ENCODE data around the gene CAMK2A. TPM values are rescaled to one million over a fixed set of nuclear protein-coding genes. Genes with fewer than 3 reads are reported as not detected.

Gene CAMK2A
- total RNA-seq, 1 experiment from 2014 or later, result 0.33 TPM

DNA sequence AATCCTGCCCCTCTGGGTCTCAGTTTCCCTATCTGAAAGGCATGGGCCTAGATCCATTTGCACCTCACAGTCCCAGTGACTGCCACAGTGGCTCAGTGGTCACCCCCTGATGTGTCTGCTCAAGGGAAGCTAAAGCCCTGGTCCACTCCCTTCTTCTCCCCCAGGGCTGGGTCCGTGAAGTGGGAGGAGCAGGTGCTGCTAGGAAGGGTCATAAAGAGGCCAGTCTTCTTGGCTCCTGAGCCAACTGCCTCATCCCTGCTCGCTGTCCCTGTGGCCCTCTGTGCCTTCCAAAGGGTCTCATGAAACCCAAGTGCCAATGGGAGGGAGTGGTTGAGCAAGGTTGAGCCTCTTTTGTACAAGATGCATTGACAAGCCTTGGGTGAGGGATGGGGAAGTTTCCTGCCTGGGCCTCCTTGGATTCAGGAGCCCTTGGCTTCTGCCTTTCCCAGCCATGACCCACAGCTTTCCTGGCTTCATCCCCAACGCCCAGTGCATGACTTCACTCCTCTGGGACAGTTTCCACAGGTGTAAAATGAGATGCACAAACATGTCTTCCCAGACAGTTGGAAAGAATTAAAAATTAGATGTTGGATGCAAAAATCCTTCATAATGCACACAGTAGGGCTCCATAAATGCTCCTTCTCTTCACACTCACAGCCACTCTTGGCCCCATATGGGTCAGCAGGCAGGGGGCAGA is 101.3 kb downstream of the CAMK2A start:
- no peaks in the 10 kb centered on the region for H3K79me1 ChIP-seq (ENCODE audit: insufficient read depth, low read depth, low read length, poor library complexity, severe bottlenecking)
- H3K36me3 Mint-ChIP-seq (ENCODE audit: insufficient read depth in 1 of 3, low read depth in 3 of 3), result no peaks in the 10 kb centered on the region
- H3K27ac ChIP-seq (ENCODE audit: insufficient read length, low read depth, low read length), result no peak overlapping the region
- no peak overlapping the region for H3K23ac ChIP-seq (ENCODE audit: insufficient read length, low read depth, low read length)
- no peak overlapping the region for H2BK120ac ChIP-seq (ENCODE audit: low read depth, low read length, poor library complexity, severe bottlenecking)
- no peak overlapping the region for H3K27ac Mint-ChIP-seq
- peaks cover 9% of the 10 kb centered on the region for H3K23me2 ChIP-seq (ENCODE audit: insufficient read length, low read depth, low read length, poor library complexity, severe bottlenecking)
- H2BK5ac ChIP-seq (ENCODE audit: insufficient read length, low read length), result no peak overlapping the region
- TF ChIP-seq, protein P1, sequence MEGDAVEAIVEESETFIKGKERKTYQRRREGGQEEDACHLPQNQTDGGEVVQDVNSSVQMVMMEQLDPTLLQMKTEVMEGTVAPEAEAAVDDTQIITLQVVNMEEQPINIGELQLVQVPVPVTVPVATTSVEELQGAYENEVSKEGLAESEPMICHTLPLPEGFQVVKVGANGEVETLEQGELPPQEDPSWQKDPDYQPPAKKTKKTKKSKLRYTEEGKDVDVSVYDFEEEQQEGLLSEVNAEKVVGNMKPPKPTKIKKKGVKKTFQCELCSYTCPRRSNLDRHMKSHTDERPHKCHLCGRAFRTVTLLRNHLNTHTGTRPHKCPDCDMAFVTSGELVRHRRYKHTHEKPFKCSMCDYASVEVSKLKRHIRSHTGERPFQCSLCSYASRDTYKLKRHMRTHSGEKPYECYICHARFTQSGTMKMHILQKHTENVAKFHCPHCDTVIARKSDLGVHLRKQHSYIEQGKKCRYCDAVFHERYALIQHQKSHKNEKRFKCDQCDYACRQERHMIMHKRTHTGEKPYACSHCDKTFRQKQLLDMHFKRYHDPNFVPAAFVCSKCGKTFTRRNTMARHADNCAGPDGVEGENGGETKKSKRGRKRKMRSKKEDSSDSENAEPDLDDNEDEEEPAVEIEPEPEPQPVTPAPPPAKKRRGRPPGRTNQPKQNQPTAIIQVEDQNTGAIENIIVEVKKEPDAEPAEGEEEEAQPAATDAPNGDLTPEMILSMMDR (conservative IDR thresholded peaks at IDR 0.05), result no peak
- no peak overlapping the region for H4K8ac ChIP-seq (replicated peaks; ENCODE audit: insufficient read length, low read depth, low read length)
- peaks cover 5% of the 10 kb centered on the region; the same call in 1 of the 2 replicates for H3K4me1 ChIP-seq (ENCODE audit: insufficient read depth, low read length)
- no peak overlapping the region for H3K56ac ChIP-seq (ENCODE audit: insufficient read length, low read depth, low read length)
- H3K4me1 Mint-ChIP-seq, result peaks cover 24 to 36% of the 10 kb centered on the region in 2 experiments
- no peaks in the 10 kb centered on the region for H3K79me2 ChIP-seq (ENCODE audit: insufficient read depth, low read length)
- no peaks in the 10 kb centered on the region for H3K9me3 Mint-ChIP-seq
- DNase-seq, result no peak
- no peaks in the 10 kb centered on the region for H4K20me1 ChIP-seq (ENCODE audit: control insufficient read depth, insufficient read depth, insufficient read length)
- no peak overlapping the region for H3K9ac ChIP-seq (ENCODE audit: extremely low read depth, insufficient read length, low read length)
- H3K18ac ChIP-seq (ENCODE audit: insufficient read length, low read depth, low read length), result no peak overlapping the region
- no peak overlapping the region for H2BK12ac ChIP-seq (ENCODE audit: insufficient read length, low read depth, low read length)
- peaks cover 39% of the 10 kb centered on the region for H3K27me3 ChIP-seq (ENCODE audit: insufficient read depth, low read length)
- H4K5ac ChIP-seq (ENCODE audit: insufficient read length, low read depth, low read length), result no peak overlapping the region
- H3K27me3 Mint-ChIP-seq (ENCODE audit: low read depth), result peaks cover 97% of the 10 kb centered on the region
- H3K4me3 Mint-ChIP-seq, result no peak overlapping the region
- H3K4me2 ChIP-seq (ENCODE audit: insufficient read depth, insufficient read length, low read length), result no peak overlapping the region
- H2AK5ac ChIP-seq (ENCODE audit: insufficient read length, low read length), result no peak overlapping the region
- H2BK20ac ChIP-seq (ENCODE audit: low read depth, low read length, poor library complexity, severe bottlenecking), result no peak overlapping the region
- no CpG with 5 or more reads among the region's 3 CpGs for WGBS (ENCODE audit: extremely low coverage, insufficient read length, low lambda C conversion rate)
- H3T11ph ChIP-seq (ENCODE audit: low read length), result no peak overlapping the region
- H3K14ac ChIP-seq (ENCODE audit: insufficient read depth, low read length), result no peak overlapping the region
- no peak overlapping the region for H2BK15ac ChIP-seq (ENCODE audit: low read depth, low read length)
- no peak overlapping the region for H4K91ac ChIP-seq (ENCODE audit: insufficient read length, low read depth, low read length)
- H3K4ac ChIP-seq (ENCODE audit: low read depth, low read length), result no peak overlapping the region
- H2AFZ ChIP-seq (ENCODE audit: low read length), result no peak overlapping the region
- H3K9me3 ChIP-seq (ENCODE audit: control insufficient read depth, low read depth, low read length), result no peaks in the 10 kb centered on the region

Data from H9 (cell line).